T-helper 1 cell treated with Interleukin-12 subunit alpha and Interleukin-12 subunit beta and Interleukin-4 antibody, amounts not matched to agents 30 ng/mL and 1 ng/mL, for 36 hours (primary cell): ENCODE data around the gene ANO5. TPM values are rescaled to one million over a fixed set of nuclear protein-coding genes. Genes with fewer than 3 reads are reported as not detected.

Source experiments
- intact Hi-C: fragments of 100-400 bp; cut with micrococcal nuclease; formaldehyde crosslinking; loops from one replicate; pipeline ENCODE4 v1.15.1; 2024
- total RNA-seq: library from RNA; stranded (reverse); gene quantifications from 2 replicates; pipeline ENCODE4 v1.2.3, GENCODE V29; 2022

Gene ANO5
- total RNA-seq, 1 donor from 2014 or later: 0.05 TPM

- intact Hi-C loops: no loop called here
Measured at GRCh38 chr11:22317656-22318055, 124.8 kb downstream of the ANO5 start.

GRCh38 chr11:22331771-22332170, 138.9 kb downstream of the ANO5 start:
- intact Hi-C loops: no loop called here

Other genes with a start within 250 kb of the ANO5 start
- not detected in 2 replicates for gene SLC17A6, start 145.3 kb downstream of the ANO5 start, total RNA-seq